Progenitor cell of endocrine pancreas (in vitro differentiated cells): ENCODE measurements around the gene GSE1. TPM values are rescaled to one million over a fixed set of nuclear protein-coding genes. Genes with fewer than 3 reads are reported as not detected.
A peak's percentile ranks its signal among the peaks of the same experiment; 100 is the strongest.

Source experiments
- DNase-seq: peaks from one replicate; pipeline ENCODE4 v3.0.0; 2021; ENCODE audit warnings: low spot score; ENCODE audit not compliant: unreplicated experiment
- H3K27ac Mint-ChIP-seq: 2 replicates; pipeline ENCODE4 v1.8.0; 2021; ENCODE audit warnings: mild to moderate bottlenecking, moderate library complexity, mixed read lengths
- H3K27me3 Mint-ChIP-seq: 2 replicates; pipeline ENCODE4 v1.8.0; 2021; ENCODE audit warnings: mixed read lengths
- H3K36me3 Mint-ChIP-seq: 2 replicates; pipeline ENCODE4 v1.8.0; 2022; ENCODE audit warnings: mixed read lengths; ENCODE audit not compliant: insufficient read depth
- H3K4me1 Mint-ChIP-seq: 2 replicates; pipeline ENCODE4 v1.8.0; 2021; ENCODE audit warnings: low read depth, mixed read lengths
- H3K4me3 Mint-ChIP-seq: 2 replicates; pipeline ENCODE4 v1.8.0; 2021; ENCODE audit warnings: low read depth, mild to moderate bottlenecking, moderate library complexity, mixed read lengths
- H3K9me3 Mint-ChIP-seq: 2 replicates; pipeline ENCODE4 v1.8.0; 2021; ENCODE audit warnings: low read depth, mixed read lengths
- CTCF ChIP-seq: fragments of 200-600 bp; sonication (generic); IDR thresholded peaks from one replicate; pipeline ENCODE4 v1.5.0; 2021; ENCODE audit warnings: antibody characterized with exemption, mild to moderate bottlenecking; ENCODE audit not compliant: unreplicated experiment
- total RNA-seq: library from RNA; stranded (reverse); gene quantifications from 2 replicates; pipeline ENCODE4 v1.2.1, GENCODE V29; 2021

The GSE1 gene
- total RNA-seq, 1 donor from 2014 or later: 136 TPM

- H3K27ac Mint-ChIP-seq: peak overlapping the region; percentile 81
- H3K4me1 Mint-ChIP-seq: peaks cover 69% of the 10 kb centered on the region
- H3K4me3 Mint-ChIP-seq: peak overlapping the region; percentile 12
- H3K36me3 Mint-ChIP-seq: peaks cover 2% of the 10 kb centered on the region
- no peak for DNase-seq
- H3K9me3 Mint-ChIP-seq: no peaks in the 10 kb centered on the region
- TF ChIP-seq CTCF: no peak
- no peaks in the 10 kb centered on the region for H3K27me3 Mint-ChIP-seq
Observed at GRCh38 chr16:85621698-85622428, 8.7 kb downstream of the GSE1 start.

GRCh38 chr16:85622683-85623082 is 9.6 kb downstream of the GSE1 start:
- no peak for TF ChIP-seq CTCF
- Mint-ChIP-seq H3K4me1 (peaks cover 71% of the 10 kb centered on the region), H3K27ac (peak overlapping the region; percentile 29), H3K27me3 (no peaks in the 10 kb centered on the region), H3K4me3 (peak overlapping the region; percentile 1), H3K36me3 (peaks cover 2% of the 10 kb centered on the region), H3K9me3 (no peaks in the 10 kb centered on the region)
- no peak for DNase-seq

GRCh38 chr16:85623250-85623649 is 10.1 kb downstream of the GSE1 start:
- Mint-ChIP-seq H3K27me3 (no peaks in the 10 kb centered on the region), H3K36me3 (peaks cover 2% of the 10 kb centered on the region), H3K27ac (no peak overlapping the region), H3K9me3 (no peaks in the 10 kb centered on the region), H3K4me1 (peaks cover 68% of the 10 kb centered on the region), H3K4me3 (no peak overlapping the region)
- no peak for TF ChIP-seq CTCF
- DNase-seq: no peak

- Mint-ChIP-seq H3K27me3 (no peaks in the 10 kb centered on the region), H3K4me3 (no peak overlapping the region), H3K36me3 (peaks cover 6% of the 10 kb centered on the region), H3K9me3 (no peaks in the 10 kb centered on the region), H3K4me1 (peaks cover 66% of the 10 kb centered on the region), H3K27ac (no peak overlapping the region)
- DNase-seq: no peak
- TF ChIP-seq CTCF: no peak
Observed at GRCh38 chr16:85623997-85624601, 11.0 kb downstream of the GSE1 start.

GRCh38 chr16:85624646-85625045 is 11.5 kb downstream of the GSE1 start:
- Mint-ChIP-seq H3K4me3 (no peak overlapping the region), H3K27me3 (no peaks in the 10 kb centered on the region), H3K27ac (peak overlapping the region; percentile 41), H3K36me3 (peaks cover 8% of the 10 kb centered on the region), H3K9me3 (no peaks in the 10 kb centered on the region), H3K4me1 (peaks cover 61% of the 10 kb centered on the region)
- no peak for TF ChIP-seq CTCF
- no peak for DNase-seq
